PC-3 (cell line): ENCODE results near the gene COX7A2L. TPM values are rescaled to one million over a fixed set of nuclear protein-coding genes. Genes with fewer than 3 reads are reported as not detected.

Experiments
- ATAC-seq: fragments of 200-7000 bp; cut with Tn5 transposase; 2 replicates; pipeline ENCODE4 v1.9.1; 2020; ENCODE audit warnings: mild to moderate bottlenecking, moderate library complexity
- BruUV-seq: library from RNA; stranded (reverse); fragments of 400-500 nt; replicated peaks from 2 replicates; lab custom pipeline; 2021; lab: Mats Ljungman, UMichigan
- CTCF ChIA-PET: fragments of 300-600 bp; sonication (Branson Sonifier 250); formaldehyde crosslinking; loops from one replicate; lab custom pipeline; 2022; ENCODE audit warnings: antibody characterized with exemption; lab: Charles Lee
- POLR2A ChIA-PET: fragments of 300-600 bp; sonication (Branson Sonifier 250); formaldehyde crosslinking; loops from one replicate; lab custom pipeline; 2022; ENCODE audit warnings: antibody characterized with exemption; ENCODE audit not compliant: unreplicated experiment; lab: Charles Lee
- DNase-seq: peaks from one replicate; pipeline ENCODE4 v3.0.0-alpha.2; 2015
- H2AFZ ChIP-seq: fragments of 300-600 bp; sonication (generic); 2 replicates; pipeline ENCODE4 v1.6.0; 2016; ENCODE audit warnings: antibody characterized with exemption, low read length
- H3F3A ChIP-seq: fragments of 300-600 bp; sonication (generic); one replicate; pipeline ENCODE4 v1.6.0; 2017; ENCODE audit warnings: antibody characterized with exemption, low read length, control low read depth, mild to moderate bottlenecking; ENCODE audit not compliant: unreplicated experiment
- H3K27ac ChIP-seq: fragments of 300-600 bp; sonication (generic); 2 replicates; pipeline ENCODE4 v1.5.1; 2016; ENCODE audit warnings: mild to moderate bottlenecking, low read length
- H3K27me3 ChIP-seq: fragments of 300-600 bp; sonication (generic); 2 replicates; pipeline ENCODE4 v1.6.1; 2016; ENCODE audit warnings: low read length, mixed read lengths
- H3K36me3 ChIP-seq: fragments of 300-600 bp; sonication (generic); 2 replicates; pipeline ENCODE4 v1.6.1; 2016; ENCODE audit warnings: low read depth, mixed run types, low read length, mixed read lengths
- H3K4me1 ChIP-seq: fragments of 300-600 bp; sonication (generic); 2 replicates; pipeline ENCODE4 v1.5.1; 2016; ENCODE audit warnings: low read length; ENCODE audit not compliant: insufficient read depth
- H3K4me2 ChIP-seq: fragments of 300-600 bp; sonication (generic); 2 replicates; pipeline ENCODE4 v1.6.0; 2016; ENCODE audit warnings: low read length
- H3K4me3 ChIP-seq: fragments of 300-600 bp; sonication (generic); 2 replicates; pipeline ENCODE4 v1.5.1; 2016; ENCODE audit warnings: mild to moderate bottlenecking, low read length, mixed read lengths
- H3K79me2 ChIP-seq: fragments of 300-600 bp; sonication (generic); 2 replicates; pipeline ENCODE4 v1.6.1; 2017; ENCODE audit warnings: low read length, mixed read lengths
- H3K9ac ChIP-seq: fragments of 300-600 bp; sonication (generic); 2 replicates; pipeline ENCODE4 v1.6.0; 2016; ENCODE audit warnings: mild to moderate bottlenecking, low read length
- H3K9me2 ChIP-seq: fragments of 300-600 bp; sonication (generic); replicated peaks from 2 replicates; pipeline ENCODE4 v1.6.1; 2016; ENCODE audit warnings: mixed run types, low read length, mixed read lengths
- H3K9me3 ChIP-seq: fragments of 300-600 bp; sonication (generic); 2 replicates; pipeline ENCODE4 v1.6.1; 2016; ENCODE audit warnings: low read length, mixed read lengths
- H4K20me1 ChIP-seq: fragments of 300-600 bp; sonication (generic); 2 replicates; pipeline ENCODE4 v1.6.1; 2016; ENCODE audit warnings: low read length, mixed read lengths
- EZH2 ChIP-seq: fragments of 300-600 bp; sonication (generic); IDR thresholded peaks from one replicate; pipeline ENCODE4 v1.6.1; 2017; ENCODE audit warnings: antibody characterized with exemption, mild to moderate bottlenecking, low read length; ENCODE audit not compliant: unreplicated experiment
- EZH2phosphoT487 ChIP-seq: fragments of 300-600 bp; sonication (generic); IDR thresholded peaks from 2 replicates; pipeline ENCODE4 v1.6.1; 2018; ENCODE audit warnings: mild to moderate bottlenecking, antibody characterized with exemption, low read length, borderline replicate concordance
- intact Hi-C: fragments of 100-400 bp; cut with micrococcal nuclease; formaldehyde crosslinking; loops from 2 replicates; pipeline ENCODE4 v1.9.0; 2023
- total RNA-seq: library from RNA; depleted of rRNA; stranded (reverse); fragments of >200 nt; gene quantifications from 2 replicates; pipeline ENCODE4 v1.2.3, GENCODE V29; 2014
- TF ChIP-seq, protein P1 (sequence below): fragments of 300-600 bp; sonication (generic); conservative IDR thresholded peaks from 2 replicates; pipeline ENCODE4 v1.5.1; 2017; ENCODE audit warnings: antibody characterized with exemption, low read depth, mild to moderate bottlenecking, low read length

COX7A2L gene
- total RNA-seq, 1 experiment from 2014 or later, result 120 TPM

DNA sequence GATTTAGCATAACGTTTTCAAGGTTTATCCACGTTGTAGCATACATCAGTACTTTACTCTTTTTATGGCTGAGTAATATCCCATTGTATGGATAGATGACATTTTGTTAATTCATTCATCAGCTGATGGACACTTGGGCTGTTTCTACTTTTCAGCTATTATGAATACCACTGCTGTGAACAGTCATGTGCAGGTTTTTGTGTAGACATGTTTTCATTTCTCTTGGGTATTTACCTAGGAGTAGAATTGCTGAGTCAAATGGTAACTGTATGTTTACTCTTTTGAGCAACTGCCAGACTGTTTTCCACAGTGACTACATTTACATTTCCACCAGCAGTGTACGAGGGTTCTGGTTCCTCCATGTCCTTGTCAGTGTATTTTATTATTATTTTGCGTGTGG, 33.9 kb downstream of the COX7A2L start:
- peak; percentile 92 for ATAC-seq

GRCh38 chr2:42325609-42326008, 35.4 kb downstream of the COX7A2L start:
- peaks cover 9% of the 10 kb centered on the region; the same call in 1 of the 2 replicates for H3K36me3 ChIP-seq
- intact Hi-C loops, result loop anchor here (5.0 kb wide), 3 partner anchors 88 to 458 kb away; no protein-coding TSS in a partner anchor

More for the DNA sequence above, 33.9 kb downstream of the COX7A2L start:
- Histone ChIP-seq H3K36me3 (peaks cover 11% of the 10 kb centered on the region; the same call in 1 of the 2 replicates), H3K79me2 (no peaks in the 10 kb centered on the region), H4K20me1 (no peaks in the 10 kb centered on the region), H3K4me1 (peaks cover 9% of the 10 kb centered on the region), H3F3A (no peaks in the 10 kb centered on the region), H3K9me2 (no peaks in the 10 kb centered on the region), H3K9ac (no peak overlapping the region), H3K4me3 (no peak overlapping the region), H3K4me2 (no peak overlapping the region), H2AFZ (no peak overlapping the region), H3K27ac (no peak overlapping the region), H3K9me3 (no peaks in the 10 kb centered on the region), H3K27me3 (no peaks in the 10 kb centered on the region)
- intact Hi-C loops, result loop anchor here (5.0 kb wide), 3 partner anchors 90 to 460 kb away; no protein-coding TSS in a partner anchor
- BruUV-seq, result no TSS peak
- peak; percentile 57 for DNase-seq
- ChIA-PET POLR2A (no interaction called here), CTCF (interaction anchor here (0.6 kb wide), 1 partner anchor 166 kb away, joined by 3 read pairs; no protein-coding TSS in a partner anchor)
- TF ChIP-seq EZH2 (no peak), EZH2phosphoT487 (no peak)
- TF ChIP-seq, protein P1, sequence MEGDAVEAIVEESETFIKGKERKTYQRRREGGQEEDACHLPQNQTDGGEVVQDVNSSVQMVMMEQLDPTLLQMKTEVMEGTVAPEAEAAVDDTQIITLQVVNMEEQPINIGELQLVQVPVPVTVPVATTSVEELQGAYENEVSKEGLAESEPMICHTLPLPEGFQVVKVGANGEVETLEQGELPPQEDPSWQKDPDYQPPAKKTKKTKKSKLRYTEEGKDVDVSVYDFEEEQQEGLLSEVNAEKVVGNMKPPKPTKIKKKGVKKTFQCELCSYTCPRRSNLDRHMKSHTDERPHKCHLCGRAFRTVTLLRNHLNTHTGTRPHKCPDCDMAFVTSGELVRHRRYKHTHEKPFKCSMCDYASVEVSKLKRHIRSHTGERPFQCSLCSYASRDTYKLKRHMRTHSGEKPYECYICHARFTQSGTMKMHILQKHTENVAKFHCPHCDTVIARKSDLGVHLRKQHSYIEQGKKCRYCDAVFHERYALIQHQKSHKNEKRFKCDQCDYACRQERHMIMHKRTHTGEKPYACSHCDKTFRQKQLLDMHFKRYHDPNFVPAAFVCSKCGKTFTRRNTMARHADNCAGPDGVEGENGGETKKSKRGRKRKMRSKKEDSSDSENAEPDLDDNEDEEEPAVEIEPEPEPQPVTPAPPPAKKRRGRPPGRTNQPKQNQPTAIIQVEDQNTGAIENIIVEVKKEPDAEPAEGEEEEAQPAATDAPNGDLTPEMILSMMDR, result no peak

DNA sequence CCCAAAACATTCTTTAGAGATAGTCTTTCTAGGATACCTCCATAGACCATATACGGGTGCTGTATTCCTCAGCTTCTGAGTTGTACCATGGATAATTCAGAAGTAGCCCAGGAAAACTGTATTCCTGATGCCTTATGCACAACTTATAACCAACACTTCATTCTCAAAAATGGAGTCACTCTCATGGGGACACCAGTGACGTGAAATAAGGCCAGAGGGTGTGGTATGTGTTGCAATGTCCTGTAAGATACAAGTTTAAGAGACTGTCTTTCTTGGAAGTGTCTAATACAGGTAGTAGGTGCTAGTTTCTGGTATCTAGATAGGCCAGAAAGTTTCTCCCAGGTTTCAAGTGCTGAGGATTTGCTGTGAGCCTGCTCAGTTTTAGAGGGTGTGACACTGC, 36.1 kb downstream of the COX7A2L start:
- no peaks in the 10 kb centered on the region for H3K9me3 ChIP-seq
- peaks cover 14% of the 10 kb centered on the region; the same call in 1 of the 2 replicates for H3K36me3 ChIP-seq
- no peaks in the 10 kb centered on the region for H3K9me2 ChIP-seq
- no peaks in the 10 kb centered on the region for H4K20me1 ChIP-seq
- no TSS peak for BruUV-seq
- H3K9ac ChIP-seq, result no peak overlapping the region
- CTCF ChIA-PET, result no interaction called here
- no peak overlapping the region for H3K27ac ChIP-seq
- intact Hi-C loops, result loop anchor here (5.0 kb wide), 3 partner anchors 88 to 458 kb away; no protein-coding TSS in a partner anchor
- peaks cover 9% of the 10 kb centered on the region for H3K4me1 ChIP-seq
- no peak overlapping the region for H3K4me3 ChIP-seq
- no peaks in the 10 kb centered on the region for H3K27me3 ChIP-seq
- no peak for ATAC-seq
- no peak for DNase-seq
- no peak overlapping the region for H3K4me2 ChIP-seq
- POLR2A ChIA-PET, result interaction anchor here (0.6 kb wide), 1 partner anchor 39 kb away, joined by 3 read pairs; no protein-coding TSS in a partner anchor
- H2AFZ ChIP-seq, result no peak overlapping the region
- no peaks in the 10 kb centered on the region for H3K79me2 ChIP-seq
- no peaks in the 10 kb centered on the region for H3F3A ChIP-seq
- no peak for TF ChIP-seq EZH2phosphoT487

More at GRCh38 chr2:42325609-42326008, 35.4 kb downstream of the COX7A2L start:
- no peak overlapping the region for H3K4me2 ChIP-seq
- ATAC-seq, result no peak
- no peaks in the 10 kb centered on the region for H3K79me2 ChIP-seq
- ChIA-PET CTCF (no interaction called here), POLR2A (no interaction called here)
- H3F3A ChIP-seq, result no peaks in the 10 kb centered on the region
- no peak for DNase-seq
- H3K4me3 ChIP-seq, result no peak overlapping the region
- no peak for TF ChIP-seq EZH2
- TF ChIP-seq, protein P1, result no peak
- no peak overlapping the region for H2AFZ ChIP-seq
- no peaks in the 10 kb centered on the region for H4K20me1 ChIP-seq
- no peak overlapping the region for H3K9ac ChIP-seq
- no peaks in the 10 kb centered on the region for H3K9me3 ChIP-seq
- no peaks in the 10 kb centered on the region for H3K9me2 ChIP-seq
- no TSS peak for BruUV-seq
- peaks cover 9% of the 10 kb centered on the region for H3K4me1 ChIP-seq
- no peak overlapping the region for H3K27ac ChIP-seq
- no peaks in the 10 kb centered on the region for H3K27me3 ChIP-seq
